Fibroblast of skin of right quadriceps (primary cell): ENCODE results near the gene NFKB1.
A peak's percentile ranks its signal among the peaks of the same experiment; 100 is the strongest.

Experiments used
- DNase-seq: peaks from one replicate; pipeline ENCODE4 v3.0.0-alpha.2; 2013

The NFKB1 gene

GRCh38 chr4:102632241-102633065, 131.3 kb downstream of the NFKB1 start:
- peak; percentile 35 for DNase-seq

DNA sequence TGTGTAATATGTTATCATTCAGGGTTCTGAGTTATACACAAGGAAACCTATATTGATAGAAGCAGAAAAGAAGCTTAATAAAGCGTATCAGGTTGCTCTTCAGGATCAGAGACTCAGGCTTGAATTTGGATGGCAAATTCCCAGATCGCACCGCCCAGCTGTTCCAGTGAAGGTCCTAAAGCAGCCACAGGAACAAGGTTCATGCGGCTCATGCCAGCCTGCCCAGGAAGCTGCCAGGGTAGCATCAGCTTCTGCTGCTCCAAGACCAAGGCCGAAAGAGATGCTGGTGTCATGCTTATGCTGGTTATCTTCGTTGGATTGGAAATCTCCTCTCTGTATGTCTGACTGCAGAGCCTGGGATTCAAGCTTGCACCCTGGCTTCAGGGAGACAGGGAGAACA, 131.9 kb downstream of the NFKB1 start:
- no peak for DNase-seq

DNA sequence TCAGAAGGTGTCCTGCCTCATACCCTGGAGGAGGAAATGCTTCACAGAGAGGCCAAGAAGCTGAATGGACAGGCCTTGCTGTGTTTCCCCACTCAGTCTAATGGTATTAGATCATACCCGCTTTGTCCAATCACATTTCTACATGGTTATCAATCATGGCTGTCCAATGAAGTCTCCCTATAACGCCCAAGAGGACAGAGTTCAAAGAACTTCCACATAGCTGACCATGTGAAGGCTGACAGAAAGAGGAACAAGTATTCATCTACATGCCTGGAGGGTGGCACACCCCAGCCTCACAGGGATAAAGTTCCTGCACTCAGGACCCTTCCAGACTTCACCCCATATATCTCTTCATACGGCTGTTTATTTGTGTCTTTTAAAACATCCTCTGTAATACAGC, 136.2 kb downstream of the NFKB1 start:
- no peak for DNase-seq

DNA sequence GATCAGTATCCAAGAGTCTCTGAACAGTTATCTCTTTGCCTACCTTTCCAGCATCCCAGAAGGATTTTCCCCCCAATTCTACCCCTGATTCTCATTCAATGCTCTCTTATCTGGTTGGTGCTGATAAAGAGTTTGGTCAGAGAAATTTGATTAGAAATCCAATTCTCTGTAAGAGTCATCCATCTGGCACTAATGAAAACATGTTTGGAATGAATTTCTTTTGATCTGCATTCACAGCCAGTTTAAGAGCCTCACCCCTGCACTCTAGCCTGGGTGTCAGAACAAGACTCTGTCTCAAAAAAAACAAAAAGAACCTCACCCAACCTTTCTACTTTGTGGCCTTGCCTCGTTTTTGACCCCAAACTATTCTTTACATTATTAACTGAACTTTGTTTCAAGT, 137.5 kb downstream of the NFKB1 start:
- DNase-seq: peak; percentile 5

- DNase-seq: no peak
Measured at GRCh38 chr4:102639598-102639997, 138.4 kb downstream of the NFKB1 start.

DNA sequence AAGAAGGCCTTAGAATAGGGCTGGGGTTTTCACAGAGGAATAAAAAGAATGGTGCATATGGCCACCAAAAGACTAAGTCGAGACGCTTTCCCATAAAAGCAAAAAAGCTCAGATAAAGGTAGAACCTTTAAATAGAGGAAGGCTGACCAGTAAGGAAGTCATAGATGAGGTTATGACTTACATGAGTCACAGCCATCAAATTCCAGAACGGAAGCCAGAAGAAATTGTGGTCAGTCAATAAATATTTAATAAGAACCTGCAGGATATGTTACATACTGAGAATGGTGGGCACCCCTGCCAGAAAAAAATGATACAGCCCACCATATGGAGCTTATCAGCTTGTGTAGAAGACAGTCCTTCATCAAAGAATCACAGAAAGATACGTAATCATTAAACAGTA, 139.5 kb downstream of the NFKB1 start:
- peak; percentile 46 for DNase-seq

GRCh38 chr4:102641793-102642192, 140.6 kb downstream of the NFKB1 start:
- no peak for DNase-seq

GRCh38 chr4:102642631-102643298, 141.6 kb downstream of the NFKB1 start:
- peak; percentile 87 for DNase-seq

DNA sequence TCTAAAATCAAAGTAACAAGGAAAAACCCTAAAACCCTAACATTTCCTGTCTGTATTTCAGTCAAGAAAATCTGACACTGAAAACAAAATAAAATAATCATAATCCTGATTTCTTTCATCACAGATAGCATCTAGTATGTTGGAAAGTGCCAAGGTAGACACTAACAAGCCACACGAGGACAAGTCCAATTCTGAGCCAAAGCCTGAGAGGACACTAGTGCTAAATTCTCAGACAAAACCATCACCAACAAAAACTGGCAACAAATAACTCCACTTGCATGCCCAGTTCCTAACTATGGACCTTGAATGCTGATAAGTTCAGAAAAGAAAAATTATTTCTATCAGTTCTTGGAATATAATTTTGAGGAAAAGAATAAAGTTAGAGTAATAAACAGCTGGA, 146.0 kb downstream of the NFKB1 start:
- DNase-seq: no peak

- no peak for DNase-seq
Measured at GRCh38 chr4:102657206-102657605, 156.0 kb downstream of the NFKB1 start.

- peak; percentile 83 for DNase-seq
Measured at GRCh38 chr4:102663073-102663472, 161.9 kb downstream of the NFKB1 start.

GRCh38 chr4:102665527-102665926, 164.4 kb downstream of the NFKB1 start:
- DNase-seq: no peak
